Hippocampal formation (tissue), 2 donors: ENCODE data around the gene C12orf76.
"Not testable (repeated sequence)": the region's sequence is repeated elsewhere in the genome, so short reads cannot be mapped to it uniquely, and the experiment has no call there.

Experiments used
- DNase-seq, 2 donors: peaks; one replicate each; lab custom pipeline; 2025; lab: John Stamatoyannopoulos, UW

The C12orf76 gene

GRCh38 chr12:110065540-110065939 is 17.2 kb upstream of the C12orf76 start:
- DNase-seq, result no peak

GRCh38 chr12:110062241-110062640 is 13.9 kb upstream of the C12orf76 start:
- no peak for DNase-seq

- no peak for DNase-seq
Measured at GRCh38 chr12:110059651-110060000, 11.3 kb upstream of the C12orf76 start.

- peak in 1 of 2 donors; percentile 50 for DNase-seq
Measured at GRCh38 chr12:110058875-110059615, 10.7 kb upstream of the C12orf76 start.

DNA sequence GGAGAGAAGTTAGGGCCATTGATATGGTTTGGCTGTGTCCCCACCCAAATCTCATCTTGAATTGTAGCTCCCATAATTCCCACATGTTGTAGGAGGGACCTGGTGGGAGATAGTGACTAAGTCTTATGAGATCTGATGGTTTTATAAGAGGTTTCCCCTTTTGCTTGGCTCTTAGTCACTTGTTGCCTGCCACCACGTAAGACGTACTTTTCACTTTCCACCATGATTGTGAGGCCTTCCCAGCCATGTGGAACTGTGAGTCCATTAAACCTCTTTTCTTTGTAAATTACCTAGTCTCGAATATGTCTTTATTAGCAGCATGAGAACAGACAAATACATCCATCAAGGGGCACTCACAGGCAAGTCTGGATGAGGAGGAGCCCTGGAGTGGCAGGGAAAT is 8.3 kb upstream of the C12orf76 start:
- not testable (repeated sequence) for DNase-seq

DNA sequence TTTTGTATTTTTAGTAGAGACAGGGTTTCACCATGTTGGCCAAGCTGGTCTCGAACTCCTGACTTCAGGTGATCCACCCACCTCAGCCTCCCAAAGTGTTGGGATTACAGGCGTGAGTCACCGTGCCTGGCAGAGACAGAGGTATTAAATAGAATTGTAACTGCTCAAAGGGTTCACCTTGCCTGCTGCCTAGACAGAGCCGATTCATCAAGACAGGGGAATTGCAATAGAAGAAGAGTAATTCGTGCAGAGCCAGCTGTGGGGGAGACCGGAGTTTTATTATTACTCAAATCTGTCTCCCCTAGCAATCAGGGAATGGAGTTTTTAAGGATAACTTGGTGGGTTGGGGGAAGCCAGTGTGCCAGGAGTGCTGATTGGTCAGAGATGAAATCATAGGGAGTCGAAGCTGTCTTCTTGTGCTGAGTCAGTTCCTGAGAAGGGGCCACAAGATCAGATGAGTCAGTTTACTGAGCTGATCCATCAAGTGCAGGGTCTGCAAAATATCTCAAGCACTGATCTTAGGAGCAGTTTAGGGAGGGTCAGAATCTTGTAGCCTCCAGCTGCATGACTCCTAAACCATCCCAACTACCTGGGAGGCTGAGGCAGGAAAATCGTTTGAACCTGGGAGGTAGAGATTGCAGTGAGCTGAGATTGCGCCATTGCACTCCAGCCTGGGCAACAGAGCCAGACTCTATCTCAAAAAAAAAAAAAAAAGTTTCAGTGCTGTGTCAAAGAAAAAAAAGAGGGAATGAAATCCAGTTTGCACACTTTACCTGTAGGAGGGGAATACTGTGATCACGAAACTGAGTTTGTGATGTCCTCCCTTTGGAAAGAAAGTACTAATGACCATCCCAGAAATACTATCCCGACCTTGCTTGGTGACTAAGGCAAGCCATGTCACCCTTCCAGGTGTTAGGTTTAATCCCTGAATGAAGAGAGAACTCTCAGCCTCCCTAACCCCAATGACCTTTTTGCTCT is 7.3 kb upstream of the C12orf76 start:
- DNase-seq, result not testable (repeated sequence)

DNA sequence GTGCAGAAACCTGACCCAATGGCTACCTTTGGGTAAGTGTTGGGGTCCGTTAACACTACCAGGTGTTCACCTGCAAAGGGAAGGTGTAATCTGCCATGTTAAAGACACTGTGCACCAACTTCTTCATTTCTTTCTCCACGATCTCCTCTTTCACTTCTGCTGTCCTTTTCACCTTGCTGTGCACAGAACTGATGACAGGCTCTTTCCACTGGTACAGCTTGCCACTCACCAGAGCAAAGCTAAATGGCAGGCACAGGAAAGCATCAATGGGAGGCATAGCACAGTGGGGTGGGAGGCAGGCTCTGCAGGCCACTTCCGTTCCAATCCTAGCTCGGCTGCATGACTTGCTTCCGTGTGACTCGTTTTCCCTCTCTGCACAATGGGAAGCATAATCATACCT is 2.6 kb upstream of the C12orf76 start:
- no peak for DNase-seq

DNA sequence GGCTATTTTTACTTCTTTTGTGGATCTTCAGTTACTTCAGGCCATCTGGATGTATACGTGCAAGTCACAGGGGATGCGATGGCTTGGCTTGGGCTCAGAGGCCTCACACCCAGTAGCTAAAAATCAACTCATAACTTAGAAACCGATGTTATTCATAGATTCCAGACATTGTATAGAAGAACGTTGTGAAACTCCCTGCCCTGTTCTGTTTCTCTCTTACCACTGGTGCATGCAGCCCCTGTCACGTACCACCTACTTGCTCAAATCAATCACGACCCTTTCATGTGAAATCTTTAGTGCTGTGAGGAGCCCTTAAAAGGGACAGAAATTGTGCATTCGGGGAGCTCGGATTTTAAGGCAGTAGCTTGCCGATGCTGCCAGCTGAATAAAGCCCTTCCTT is 1.3 kb upstream of the C12orf76 start:
- not testable (repeated sequence) for DNase-seq

GRCh38 chr12:110049034-110049433 is 712 bp upstream of the C12orf76 start:
- not testable (repeated sequence) for DNase-seq

GRCh38 chr12:110047297-110047940 is 903 bp downstream of the C12orf76 start:
- no peak for DNase-seq

DNA sequence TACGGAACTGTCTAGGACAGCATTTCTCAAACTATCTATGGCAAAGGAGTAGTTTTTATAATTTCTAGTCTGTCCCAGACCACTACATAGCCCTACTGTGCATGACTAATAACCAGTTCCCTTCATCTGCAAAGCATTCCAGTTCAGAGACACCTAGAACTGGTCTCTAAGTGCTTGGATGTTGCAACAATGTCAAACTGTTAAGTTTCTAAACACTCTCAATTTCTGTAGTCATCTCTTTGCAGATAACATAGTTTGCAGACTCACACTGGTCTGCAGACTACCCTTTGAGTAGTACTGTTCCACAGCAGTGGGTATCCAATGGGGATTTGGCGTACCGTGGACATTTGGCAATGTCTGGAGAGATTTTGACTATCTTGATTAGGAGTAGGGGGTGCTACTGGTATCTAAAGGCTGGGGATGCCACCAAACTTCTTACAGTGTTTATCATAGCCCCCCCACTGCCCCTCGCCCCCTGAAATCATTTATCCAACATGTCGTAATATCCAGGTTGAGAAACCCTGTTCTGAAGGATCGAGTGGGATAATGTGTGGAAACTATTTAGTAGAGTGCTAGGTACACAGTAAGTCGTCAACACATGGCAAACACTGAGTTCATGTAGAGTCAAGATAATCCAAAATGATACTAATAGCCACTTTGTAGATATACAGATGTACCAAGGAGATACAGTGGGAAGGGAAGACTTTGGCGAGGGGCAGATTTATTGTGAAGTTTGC is 1.7 kb downstream of the C12orf76 start:
- DNase-seq, result no peak

GRCh38 chr12:110042264-110042663 is 6.1 kb downstream of the C12orf76 start:
- no peak for DNase-seq

DNA sequence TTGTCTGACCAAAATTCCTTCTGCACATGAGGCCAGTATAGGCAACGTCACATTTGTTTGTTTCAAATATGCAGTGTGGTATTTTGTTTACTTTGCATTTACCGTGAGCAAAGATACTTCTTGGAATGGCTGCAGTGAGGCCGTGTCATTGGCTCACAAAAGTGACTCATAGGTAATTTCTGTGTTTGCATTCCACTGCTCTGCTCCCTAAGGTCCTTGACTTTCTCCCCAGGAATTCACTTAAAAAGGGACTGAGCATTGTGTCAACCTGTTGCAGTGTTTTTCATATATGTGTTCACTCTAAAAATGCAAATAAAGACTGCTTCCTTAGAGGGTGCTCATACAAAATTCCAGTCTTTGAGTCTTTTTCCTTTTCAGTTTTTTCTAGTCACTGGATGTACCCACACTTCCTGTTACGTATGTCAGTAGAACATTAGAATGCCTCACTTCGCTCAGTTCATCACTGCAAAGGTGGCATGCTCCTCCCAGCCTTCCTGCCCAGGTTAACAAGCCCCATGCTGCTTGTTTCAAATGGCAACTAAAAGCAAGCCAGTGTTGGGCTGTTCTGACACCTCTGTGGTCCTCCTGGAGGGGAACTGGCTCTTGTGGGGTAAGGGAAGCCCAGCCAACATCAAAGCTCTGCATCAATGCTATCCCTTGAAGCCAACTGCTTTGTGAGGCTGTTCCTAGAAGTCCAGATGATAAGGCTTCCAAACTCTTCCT is 9.1 kb downstream of the C12orf76 start:
- DNase-seq, result no peak

DNA sequence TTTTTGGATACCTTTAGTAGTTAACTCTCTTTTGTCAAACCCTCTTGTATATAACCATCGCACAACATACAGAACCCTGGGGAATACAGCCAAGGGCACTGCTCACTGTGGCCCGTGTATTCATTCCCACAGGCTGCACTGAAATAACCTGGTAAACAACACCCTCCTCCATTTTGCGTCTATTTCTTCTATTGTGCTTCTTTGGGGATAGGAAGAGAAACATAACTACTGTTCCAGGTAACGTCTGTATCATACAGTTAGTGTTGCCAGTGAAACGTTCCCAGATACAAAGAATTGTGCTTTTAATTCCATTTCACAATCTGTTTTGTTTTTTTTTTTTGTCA is 9.6 kb downstream of the C12orf76 start:
- DNase-seq, result no peak

DNA sequence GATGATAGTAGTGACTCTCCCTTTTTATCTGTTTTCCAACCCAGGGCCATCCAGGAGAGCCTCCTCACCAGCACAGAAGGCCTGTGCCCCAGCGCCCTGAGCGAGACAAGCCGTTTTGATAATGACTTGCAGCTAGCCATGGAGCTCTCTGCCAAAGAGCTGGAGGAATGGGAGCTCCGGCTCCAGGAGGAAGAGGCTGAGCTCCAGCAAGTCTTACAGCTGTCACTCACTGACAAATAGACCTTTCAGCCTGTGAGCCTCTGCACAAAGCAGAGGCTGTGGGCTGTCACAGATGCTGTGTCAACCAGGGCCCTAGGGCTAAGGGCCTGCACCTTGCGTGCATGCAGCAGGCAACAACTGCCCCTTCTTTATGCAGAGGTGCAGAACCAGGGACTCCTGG is 11.0 kb downstream of the C12orf76 start:
- DNase-seq, result peak; percentile 32 to 48

- DNase-seq, result no peak
Measured at GRCh38 chr12:110035534-110036104, 12.7 kb downstream of the C12orf76 start.

- no peak for DNase-seq
Measured at GRCh38 chr12:110033888-110034287, 14.4 kb downstream of the C12orf76 start.

DNA sequence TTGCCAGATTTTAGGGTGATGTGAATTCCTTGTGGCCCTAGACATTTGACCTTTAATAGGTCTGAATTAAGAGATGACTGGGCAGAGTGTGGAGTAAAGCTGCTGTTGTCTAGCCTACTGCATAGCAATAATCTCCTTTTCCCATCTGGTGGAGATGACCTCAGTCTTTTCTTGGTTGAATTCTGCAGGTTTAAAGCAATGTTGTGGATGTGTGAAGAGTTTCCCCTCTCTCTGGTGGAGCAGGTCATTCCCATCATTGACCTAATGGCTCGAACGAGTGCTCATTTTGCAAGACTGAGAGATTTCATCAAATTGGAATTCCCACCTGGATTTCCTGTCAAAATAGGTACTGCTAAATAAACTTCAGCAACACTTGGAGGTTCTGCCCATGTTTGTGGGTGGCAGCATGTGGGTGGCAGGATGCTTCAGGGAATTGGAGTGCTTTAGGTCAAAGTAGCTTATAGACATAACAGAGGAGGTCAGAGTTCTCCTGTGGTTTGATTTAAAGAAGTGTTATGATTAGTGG is 19.0 kb downstream of the C12orf76 start:
- DNase-seq, result no peak

- DNase-seq, result no peak
Measured at GRCh38 chr12:110028323-110028722, 20.0 kb downstream of the C12orf76 start.

GRCh38 chr12:110024051-110024450 is 24.3 kb downstream of the C12orf76 start:
- DNase-seq, result no peak
